ENCODE measurements around the gene CD6. TPM values are rescaled to one million over a fixed set of nuclear protein-coding genes. Genes with fewer than 3 reads are reported as not detected.

Gene CD6
- total RNA-seq, 1 donor from 2014 or later = 0.70 TPM

GRCh38 chr11:60924110-60924905 lies 47.2 kb upstream of the CD6 start, which contains the start of gene TMEM132A:
TMEM132A (plus strand) TSS chr11:60924460; CDS start chr11:60924634, 174 bp downstream.
- no peaks in the 10 kb centered on the region for H3K9me3 Mint-ChIP-seq
- peak within 1 kb of the TSS; percentile 23 for H3K27ac Mint-ChIP-seq
- DNase-seq (ENCODE audit: extremely low spot score, unreplicated experiment) = peak; percentile 85
- H3K4me3 Mint-ChIP-seq = peak within 1 kb of the TSS; percentile 97
- no peaks in the 10 kb centered on the region for H3K27me3 Mint-ChIP-seq
- TF ChIP-seq CTCF (conservative IDR thresholded peaks at IDR 0.05) = no peak
- peaks cover 8% of the 10 kb centered on the region for H3K36me3 Mint-ChIP-seq
- peaks cover 15% of the 10 kb centered on the region for H3K4me1 Mint-ChIP-seq (ENCODE audit: unreplicated experiment)

- Mint-ChIP-seq H3K27me3 (no peaks in the 10 kb centered on the region), H3K36me3 (peaks cover 12% of the 10 kb centered on the region), H3K4me1 (ENCODE audit: unreplicated experiment) (peaks cover 15% of the 10 kb centered on the region), H3K27ac (peak overlapping the region; percentile 23), H3K4me3 (peak overlapping the region; percentile 97), H3K9me3 (no peaks in the 10 kb centered on the region)
- DNase-seq (ENCODE audit: extremely low spot score, unreplicated experiment) = no peak
- no peak for TF ChIP-seq CTCF (conservative IDR thresholded peaks at IDR 0.05)
Measured at GRCh38 chr11:60924906-60925853, 46.3 kb upstream of the CD6 start.

GRCh38 chr11:60925868-60926267 lies 45.6 kb upstream of the CD6 start:
- Mint-ChIP-seq H3K4me3 (peak overlapping the region; percentile 97), H3K36me3 (peaks cover 12% of the 10 kb centered on the region), H3K27ac (peak overlapping the region; percentile 23), H3K4me1 (ENCODE audit: unreplicated experiment) (peaks cover 15% of the 10 kb centered on the region), H3K9me3 (no peaks in the 10 kb centered on the region), H3K27me3 (no peaks in the 10 kb centered on the region)
- no peak for DNase-seq (ENCODE audit: extremely low spot score, unreplicated experiment)
- TF ChIP-seq CTCF (conservative IDR thresholded peaks at IDR 0.05) = no peak

- TF ChIP-seq CTCF (conservative IDR thresholded peaks at IDR 0.05) = no peak
- Mint-ChIP-seq H3K27ac (no peak overlapping the region), H3K9me3 (no peaks in the 10 kb centered on the region), H3K27me3 (no peaks in the 10 kb centered on the region), H3K4me1 (ENCODE audit: unreplicated experiment) (peaks cover 15% of the 10 kb centered on the region), H3K36me3 (peaks cover 12% of the 10 kb centered on the region), H3K4me3 (peak overlapping the region; percentile 97)
- DNase-seq (ENCODE audit: extremely low spot score, unreplicated experiment) = no peak
Measured at GRCh38 chr11:60926500-60926899, 45.0 kb upstream of the CD6 start.

GRCh38 chr11:60927061-60927592 lies 44.4 kb upstream of the CD6 start:
- DNase-seq (ENCODE audit: extremely low spot score, unreplicated experiment) = no peak
- no peak for TF ChIP-seq CTCF (conservative IDR thresholded peaks at IDR 0.05)
- Mint-ChIP-seq H3K27me3 (no peaks in the 10 kb centered on the region), H3K27ac (no peak overlapping the region), H3K4me1 (ENCODE audit: unreplicated experiment) (peaks cover 15% of the 10 kb centered on the region), H3K9me3 (no peaks in the 10 kb centered on the region), H3K36me3 (peaks cover 12% of the 10 kb centered on the region), H3K4me3 (peak overlapping the region; percentile 97)
